Urinary bladder (tissue), 4 donors: Measurements from ENCODE around the gene KPNA1. TPM values are rescaled to one million over a fixed set of nuclear protein-coding genes. Genes with fewer than 3 reads are reported as not detected.
A peak's percentile ranks its signal among the peaks of the same experiment; 100 is the strongest.

Experiments
- DNase-seq: peaks from one replicate; pipeline ENCODE4 v3.0.0-alpha.2; 2015; ENCODE audit errors: extremely low spot score
- H3K27ac ChIP-seq: one replicate; pipeline ENCODE4 v1.5.1; 2013; ENCODE audit warnings: low read depth, mild to moderate bottlenecking, moderate library complexity
- H3K36me3 ChIP-seq: one replicate; pipeline ENCODE4 v1.6.1; 2013; ENCODE audit warnings: mild to moderate bottlenecking, moderate library complexity; ENCODE audit not compliant: insufficient read depth
- H3K4me1 ChIP-seq: one replicate; pipeline ENCODE4 v1.6.1; 2013; ENCODE audit warnings: mild to moderate bottlenecking, moderate library complexity; ENCODE audit not compliant: insufficient read depth
- H3K4me3 ChIP-seq: one replicate; pipeline ENCODE4 v1.5.1; 2013; ENCODE audit warnings: low read depth, low read length
- WGBS: extraction: QIAGEN DNeasy Blood & Tissue Kit; methylation state at CpG from one replicate; pipeline ENCODE4 v1.1.7; 2013; 5-methylcytosine and 5-hydroxymethylcytosine counted together
- polyA plus RNA-seq: library from polyadenylated mRNA; stranded (reverse); fragments of 200-250 nt; gene quantifications from one replicate; pipeline ENCODE4 v1.2.3, GENCODE V29; 2013
- total RNA-seq: library from RNA; depleted of rRNA; stranded (reverse); fragments of >200 nt; gene quantifications from one replicate; pipeline ENCODE4 v1.2.3, GENCODE V29; 2014
- donor health status: healthy with polysubstance abuse.
- donor health status: healthy.

The KPNA1 gene
- total and polyA plus RNA-seq, 2 donors: 22.5 to 38.0 TPM

GRCh38 chr3:122410111-122410510, 104.6 kb downstream of the KPNA1 start:
- H3K27ac ChIP-seq: no peak overlapping the region

GRCh38 chr3:122409446-122409845, 105.3 kb downstream of the KPNA1 start:
- no peak for DNase-seq
- Histone ChIP-seq H3K4me3 (no peak overlapping the region), H3K36me3 (peaks cover 5% of the 10 kb centered on the region), H3K27ac (no peak overlapping the region), H3K4me1 (no peaks in the 10 kb centered on the region)
- WGBS: 80% methylated on average over 6 of the region's 6 CpGs

More at GRCh38 chr3:122410111-122410510, 104.6 kb downstream of the KPNA1 start:
- Histone ChIP-seq H3K36me3 (peaks cover 5% of the 10 kb centered on the region), H3K4me3 (no peak overlapping the region), H3K4me1 (no peaks in the 10 kb centered on the region)
- WGBS: 80% methylated on average over 4 of the region's 4 CpGs
- DNase-seq: no peak

- no peak for DNase-seq
- H3K4me3 ChIP-seq: no peak overlapping the region
- H3K27ac ChIP-seq: no peak overlapping the region
- 93% methylated on average over 1 of the region's 1 CpG for WGBS
- H3K36me3 ChIP-seq: peaks cover 8% of the 10 kb centered on the region
- H3K4me1 ChIP-seq: no peaks in the 10 kb centered on the region
Observed at GRCh38 chr3:122407946-122408345, 106.8 kb downstream of the KPNA1 start.

GRCh38 chr3:122406198-122406597, 108.5 kb downstream of the KPNA1 start:
- WGBS: 96% methylated on average over 4 of the region's 4 CpGs
- H3K27ac ChIP-seq: no peak overlapping the region
- peaks cover 8% of the 10 kb centered on the region for H3K36me3 ChIP-seq
- no peak for DNase-seq
- H3K4me1 ChIP-seq: no peaks in the 10 kb centered on the region
- H3K4me3 ChIP-seq: no peak overlapping the region

- no peak overlapping the region for H3K27ac ChIP-seq
Observed at GRCh38 chr3:122405015-122405414, 109.7 kb downstream of the KPNA1 start.

GRCh38 chr3:122403489-122403888, 111.2 kb downstream of the KPNA1 start:
- Histone ChIP-seq H3K36me3 (peaks cover 5% of the 10 kb centered on the region), H3K4me3 (no peak overlapping the region), H3K4me1 (no peaks in the 10 kb centered on the region), H3K27ac (no peak overlapping the region)
- no peak for DNase-seq
- 66% methylated on average over 6 of the region's 6 CpGs for WGBS

More at GRCh38 chr3:122405015-122405414, 109.7 kb downstream of the KPNA1 start:
- Histone ChIP-seq H3K4me1 (no peaks in the 10 kb centered on the region), H3K4me3 (no peak overlapping the region), H3K36me3 (peaks cover 6% of the 10 kb centered on the region)
- WGBS: 63% methylated on average over 3 of the region's 3 CpGs
- no peak for DNase-seq

GRCh38 chr3:122398920-122399319, 115.8 kb downstream of the KPNA1 start:
- no peak overlapping the region for H3K4me3 ChIP-seq
- WGBS: 94% methylated on average over 2 of the region's 2 CpGs
- H3K36me3 ChIP-seq: peaks cover 5% of the 10 kb centered on the region
- DNase-seq: no peak
- no peak overlapping the region for H3K27ac ChIP-seq
- H3K4me1 ChIP-seq: no peaks in the 10 kb centered on the region

- no peak for DNase-seq
- H3K4me3 ChIP-seq: no peak overlapping the region
- WGBS: 96% methylated on average over 1 of the region's 1 CpG
- H3K36me3 ChIP-seq: peaks cover 2% of the 10 kb centered on the region
- no peaks in the 10 kb centered on the region for H3K4me1 ChIP-seq
- no peak overlapping the region for H3K27ac ChIP-seq
Observed at GRCh38 chr3:122397201-122397600, 117.5 kb downstream of the KPNA1 start.

GRCh38 chr3:122396511-122396910, 118.2 kb downstream of the KPNA1 start:
- H3K36me3 ChIP-seq: peaks cover 2% of the 10 kb centered on the region
- H3K4me1 ChIP-seq: no peaks in the 10 kb centered on the region

GRCh38 chr3:122395582-122395981, 119.2 kb downstream of the KPNA1 start:
- peaks cover 2% of the 10 kb centered on the region for H3K36me3 ChIP-seq
- H3K4me3 ChIP-seq: no peak overlapping the region
- no peaks in the 10 kb centered on the region for H3K4me1 ChIP-seq
- DNase-seq: no peak
- 62% methylated on average over 3 of the region's 3 CpGs for WGBS
- H3K27ac ChIP-seq: no peak overlapping the region

More at GRCh38 chr3:122396511-122396910, 118.2 kb downstream of the KPNA1 start:
- no peak overlapping the region for H3K27ac ChIP-seq
- no peak for DNase-seq
- no peak overlapping the region for H3K4me3 ChIP-seq

GRCh38 chr3:122394173-122394572, 120.6 kb downstream of the KPNA1 start:
- Histone ChIP-seq H3K4me3 (no peak overlapping the region), H3K36me3 (peaks cover 2% of the 10 kb centered on the region), H3K27ac (no peak overlapping the region), H3K4me1 (no peaks in the 10 kb centered on the region)
- DNase-seq: no peak
- 48% methylated on average over 1 of the region's 1 CpG for WGBS

GRCh38 chr3:122392868-122393844, 121.6 kb downstream of the KPNA1 start:
- Histone ChIP-seq H3K4me3 (no peak overlapping the region), H3K36me3 (peaks cover 2% of the 10 kb centered on the region), H3K27ac (peak overlapping the region; percentile 5), H3K4me1 (no peaks in the 10 kb centered on the region)
- DNase-seq: peak; percentile 10
- WGBS: 32% methylated on average over 2 of the region's 2 CpGs

GRCh38 chr3:122391681-122392446, 122.9 kb downstream of the KPNA1 start:
- H3K27ac ChIP-seq: no peak overlapping the region
- WGBS: 84% methylated on average over 2 of the region's 2 CpGs

More at GRCh38 chr3:122391681-122392446, 122.9 kb downstream of the KPNA1 start:
- no peak overlapping the region for H3K4me3 ChIP-seq
- H3K36me3 ChIP-seq: peaks cover 2% of the 10 kb centered on the region
- DNase-seq: no peak
- H3K4me1 ChIP-seq: peaks cover 2% of the 10 kb centered on the region
